MG63 (cell line): Measurements from ENCODE around the gene PCDHB9. TPM values are rescaled to one million over a fixed set of nuclear protein-coding genes. Genes with fewer than 3 reads are reported as not detected.
"Not testable (repeated sequence)": the region's sequence is repeated elsewhere in the genome, so short reads cannot be mapped to it uniquely, and the experiment has no call there.

Source experiments
- DNase-seq: peaks from one replicate; pipeline ENCODE4 v3.0.0-alpha.2; 2020
- H3K27me3 ChIP-seq: fragments of 250-450 bp; sonication (Bioruptor Pico); 2 replicates; pipeline ENCODE4 v1.5.1; 2020; ENCODE audit warnings: mild to moderate bottlenecking, moderate library complexity
- H3K36me3 ChIP-seq: fragments of 250-450 bp; sonication (Bioruptor Pico); 2 replicates; pipeline ENCODE4 v1.5.1; 2020; ENCODE audit warnings: mild to moderate bottlenecking, moderate library complexity
- H3K4me3 ChIP-seq: fragments of 250-450 bp; sonication (Bioruptor Pico); 2 replicates; pipeline ENCODE4 v1.5.1; 2020; ENCODE audit warnings: mild to moderate bottlenecking, moderate library complexity
- H3K9me3 ChIP-seq: fragments of 250-450 bp; sonication (Bioruptor Pico); 2 replicates; pipeline ENCODE4 v1.5.1; 2020; ENCODE audit warnings: mild to moderate bottlenecking, moderate library complexity
- total RNA-seq: library from RNA; depleted of rRNA; stranded (reverse); fragments of >200 nt; shearing (Covaris generic); gene quantifications from 2 replicates; pipeline ENCODE4 v1.2.3, GENCODE V29; 2014; ENCODE audit warnings: low replicate concordance

PCDHB9 gene
- total RNA-seq, 1 experiment from 2014 or later = 1.9 TPM

- H3K27me3 ChIP-seq = peaks cover 11% of the 10 kb centered on the region
- not testable (repeated sequence) for H3K4me3 ChIP-seq, H3K9me3 ChIP-seq, H3K36me3 ChIP-seq, DNase-seq
Measured at GRCh38 chr5:141179876-141180275, 7.1 kb upstream of the PCDHB9 start.

GRCh38 chr5:141180313-141180712, 6.6 kb upstream of the PCDHB9 start:
- Histone ChIP-seq H3K27me3 (peaks cover 11% of the 10 kb centered on the region), H3K36me3 (no peaks in the 10 kb centered on the region), H3K9me3 (no peaks in the 10 kb centered on the region; the same call in none of the 2 replicates), H3K4me3 (no peak overlapping the region)
- DNase-seq = no peak

GRCh38 chr5:141182248-141182647, 4.7 kb upstream of the PCDHB9 start, which contains the start of gene PCDHB16:
PCDHB16 (plus strand) TSS chr5:141182387; CDS start chr5:141182560, 173 bp downstream.
- peak; percentile 64 for DNase-seq

GRCh38 chr5:141184117-141184855, 2.7 kb upstream of the PCDHB9 start:
- H3K4me3 ChIP-seq, H3K27me3 ChIP-seq, DNase-seq, H3K9me3 ChIP-seq, H3K36me3 ChIP-seq: not testable (repeated sequence)

More at GRCh38 chr5:141182248-141182647, 4.7 kb upstream of the PCDHB9 start, which contains the start of gene PCDHB16:
- Histone ChIP-seq H3K9me3 (peaks cover 2% of the 10 kb centered on the region; the same call in 1 of the 2 replicates), H3K4me3 (peak within 1 kb of the TSS; percentile 30), H3K27me3 (peaks cover 3% of the 10 kb centered on the region; the same call in 1 of the 2 replicates), H3K36me3 (no peaks in the 10 kb centered on the region)

GRCh38 chr5:141188682-141189081, 1.7 kb downstream of the PCDHB9 start:
- H3K9me3 ChIP-seq, DNase-seq, H3K4me3 ChIP-seq, H3K36me3 ChIP-seq, H3K27me3 ChIP-seq: not testable (repeated sequence)

GRCh38 chr5:141189131-141189530, 2.2 kb downstream of the PCDHB9 start:
- not testable (repeated sequence) for H3K9me3 ChIP-seq, H3K36me3 ChIP-seq, DNase-seq, H3K4me3 ChIP-seq, H3K27me3 ChIP-seq

GRCh38 chr5:141192110-141192725, 5.3 kb downstream of the PCDHB9 start, which contains the start of gene PCDHB10:
PCDHB10 (plus strand) TSS chr5:141192353; CDS start chr5:141192553, 200 bp downstream.
- Histone ChIP-seq H3K9me3 (peaks cover 6% of the 10 kb centered on the region), H3K27me3 (peaks cover 3% of the 10 kb centered on the region), H3K36me3 (no peaks in the 10 kb centered on the region), H3K4me3 (no peak within 1 kb of the TSS)
- peak; percentile 43 for DNase-seq

GRCh38 chr5:141194332-141194731, 7.4 kb downstream of the PCDHB9 start:
- DNase-seq, H3K9me3 ChIP-seq, H3K36me3 ChIP-seq, H3K4me3 ChIP-seq, H3K27me3 ChIP-seq: not testable (repeated sequence)

GRCh38 chr5:141196363-141196762, 9.4 kb downstream of the PCDHB9 start:
- Histone ChIP-seq H3K36me3 (no peaks in the 10 kb centered on the region), H3K4me3 (no peak overlapping the region), H3K27me3 (peaks cover 3% of the 10 kb centered on the region), H3K9me3 (peaks cover 6% of the 10 kb centered on the region)
- DNase-seq = no peak

GRCh38 chr5:141199359-141200235, 12.6 kb downstream of the PCDHB9 start, which contains the start of gene PCDHB11:
PCDHB11 (plus strand) TSS chr5:141199627; CDS start chr5:141199775, 148 bp downstream.
- no peak within 1 kb of the TSS for H3K4me3 ChIP-seq
- H3K27me3 ChIP-seq = no peaks in the 10 kb centered on the region; the same call in 1 of the 2 replicates
- no peak for DNase-seq
- H3K36me3 ChIP-seq = no peaks in the 10 kb centered on the region
- H3K9me3 ChIP-seq = peaks cover 6% of the 10 kb centered on the region

GRCh38 chr5:141201126-141201525, 14.2 kb downstream of the PCDHB9 start:
- not testable (repeated sequence) for H3K4me3 ChIP-seq, H3K36me3 ChIP-seq, H3K27me3 ChIP-seq, DNase-seq, H3K9me3 ChIP-seq

GRCh38 chr5:141201646-141202045, 14.7 kb downstream of the PCDHB9 start:
- DNase-seq, H3K27me3 ChIP-seq, H3K4me3 ChIP-seq, H3K9me3 ChIP-seq, H3K36me3 ChIP-seq: not testable (repeated sequence)

GRCh38 chr5:141208478-141208877, 21.5 kb downstream of the PCDHB9 start, which contains the start of gene PCDHB12:
PCDHB12 (plus strand) TSS chr5:141208719; CDS start chr5:141208908, 189 bp downstream.
- DNase-seq = no peak
- H3K4me3 ChIP-seq = no peak within 1 kb of the TSS
- no peaks in the 10 kb centered on the region for H3K9me3 ChIP-seq
- H3K36me3 ChIP-seq = no peaks in the 10 kb centered on the region
- H3K27me3 ChIP-seq = peaks cover 8% of the 10 kb centered on the region

- H3K9me3 ChIP-seq, H3K36me3 ChIP-seq, DNase-seq, H3K27me3 ChIP-seq, H3K4me3 ChIP-seq: not testable (repeated sequence)
Measured at GRCh38 chr5:141210281-141210680, 23.3 kb downstream of the PCDHB9 start.

GRCh38 chr5:141210849-141211248, 23.9 kb downstream of the PCDHB9 start:
- not testable (repeated sequence) for H3K36me3 ChIP-seq, H3K4me3 ChIP-seq, DNase-seq, H3K9me3 ChIP-seq, H3K27me3 ChIP-seq

GRCh38 chr5:141213656-141214339, 26.8 kb downstream of the PCDHB9 start, which contains the start of gene PCDHB13:
PCDHB13 (plus strand) TSS chr5:141213919; CDS start chr5:141214124, 205 bp downstream.
- peak; percentile 19 for DNase-seq
- not testable (repeated sequence) for H3K27me3 ChIP-seq, H3K9me3 ChIP-seq, H3K4me3 ChIP-seq, H3K36me3 ChIP-seq
